GM10847 (cell line): Measurements from ENCODE around the gene HCRTR1.

Source experiments
- POLR2A ChIP-seq: IDR thresholded peaks from 2 replicates; pipeline ENCODE4 v1.6.1; 2011; ENCODE audit not compliant: insufficient read length; ENCODE audit errors: extremely low read depth

Gene HCRTR1

DNA sequence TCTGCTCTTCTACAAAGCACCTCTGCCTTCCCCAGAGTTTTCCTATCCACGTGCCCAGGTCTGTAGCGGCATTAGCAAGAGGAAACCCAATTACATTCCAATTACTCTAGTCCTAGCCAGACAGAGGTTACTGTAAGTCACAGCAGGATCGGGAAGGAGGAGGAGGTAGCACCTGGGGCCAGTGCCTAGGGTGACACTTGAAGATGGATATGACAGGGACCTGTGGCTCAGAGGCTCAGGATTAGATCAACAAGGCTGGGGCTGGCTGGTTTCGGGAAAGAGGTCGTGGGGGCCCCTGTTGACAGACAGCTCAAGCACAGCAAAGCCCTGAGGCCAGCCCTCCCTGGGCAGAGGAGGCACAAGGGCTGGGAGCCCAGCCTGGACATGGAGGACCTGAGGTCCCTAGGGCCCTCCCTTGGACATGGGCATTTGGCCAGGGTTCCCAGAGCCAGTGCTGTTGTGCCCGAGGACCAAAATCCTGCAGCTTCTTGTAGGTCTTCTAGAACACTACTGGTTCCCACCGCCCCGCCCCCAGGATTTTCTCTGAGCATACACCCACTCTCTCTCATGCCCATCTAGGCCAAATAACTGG is 3.0 kb upstream of the HCRTR1 start:
- no peak for TF ChIP-seq POLR2A

DNA sequence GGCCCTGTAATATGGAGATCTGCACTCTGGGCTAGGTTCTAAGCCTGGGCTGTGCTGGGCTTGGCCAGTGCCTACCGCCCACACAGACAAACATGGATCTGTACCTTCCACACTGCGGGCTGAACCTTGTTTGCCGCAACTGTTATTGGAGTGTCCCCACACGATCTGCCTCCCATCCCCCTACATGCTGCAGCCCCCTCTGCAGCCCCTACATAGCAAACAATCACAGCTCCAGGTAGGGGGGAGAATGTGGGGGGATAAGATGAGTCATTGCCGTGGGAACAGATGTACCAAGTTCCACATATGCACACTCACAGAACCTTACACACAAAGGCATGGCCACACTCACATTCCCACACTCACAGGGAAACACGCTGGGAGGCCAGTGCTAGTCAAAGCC is 2.1 kb upstream of the HCRTR1 start:
- no peak for TF ChIP-seq POLR2A

DNA sequence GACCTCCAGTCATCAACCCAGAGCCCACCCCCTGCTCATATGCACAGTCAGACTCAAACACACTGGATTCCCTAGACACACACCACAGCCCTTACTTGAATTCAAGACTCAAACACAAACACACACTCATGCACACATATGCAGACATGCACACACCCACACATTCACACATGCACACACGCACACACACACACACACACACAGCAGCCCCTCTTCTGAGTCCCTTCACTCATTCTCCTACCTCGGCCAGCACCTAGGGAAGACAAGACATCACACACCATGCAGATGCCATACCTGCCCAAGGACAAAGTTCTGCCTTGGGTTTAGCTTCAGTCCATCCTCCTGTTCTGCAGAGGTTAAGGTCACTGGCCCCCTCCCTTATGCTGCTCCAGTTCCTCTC is 1.6 kb upstream of the HCRTR1 start:
- no peak for TF ChIP-seq POLR2A

DNA sequence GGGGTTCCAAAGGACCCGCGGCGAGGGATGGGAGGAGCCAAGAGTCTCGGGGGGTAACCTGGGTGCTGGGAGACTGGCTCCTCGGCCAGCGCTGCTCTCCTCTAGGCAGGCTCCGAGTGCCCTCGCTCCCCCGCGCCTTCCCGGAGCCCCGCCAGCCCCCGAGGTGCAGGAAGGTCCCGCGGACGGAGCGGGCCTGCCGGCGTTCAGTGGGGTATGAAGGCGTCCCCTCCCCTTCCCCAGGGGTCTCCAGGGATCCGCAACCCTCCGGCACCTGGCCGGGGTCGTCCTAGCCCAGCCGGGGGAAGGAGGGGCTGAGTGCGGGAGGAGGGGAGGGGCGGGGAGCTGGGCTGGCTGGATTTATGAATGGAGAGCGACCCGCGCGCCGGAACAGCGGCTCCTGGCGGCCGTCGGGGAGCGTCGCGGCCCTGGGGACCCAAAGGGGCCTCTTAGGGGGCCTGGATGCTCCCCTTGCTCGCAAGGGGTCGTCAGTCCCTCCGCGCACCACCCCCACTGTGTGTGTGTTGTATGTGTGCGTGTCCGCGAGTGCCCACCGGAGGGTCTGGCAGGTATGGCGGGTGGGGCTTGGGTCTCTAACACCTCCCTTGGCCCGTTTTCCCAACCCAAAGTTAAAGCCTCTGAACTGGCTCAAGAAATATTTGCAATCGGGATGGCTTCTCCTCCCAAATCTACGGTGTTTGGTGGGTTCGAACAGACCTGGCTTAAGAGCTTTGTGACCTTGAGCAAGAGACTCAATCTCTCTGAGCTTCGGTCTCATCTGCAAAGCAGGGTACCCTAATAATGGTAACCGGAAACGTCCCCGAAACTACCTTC is 642 bp downstream of the HCRTR1 start:
- TF ChIP-seq POLR2A = no peak

DNA sequence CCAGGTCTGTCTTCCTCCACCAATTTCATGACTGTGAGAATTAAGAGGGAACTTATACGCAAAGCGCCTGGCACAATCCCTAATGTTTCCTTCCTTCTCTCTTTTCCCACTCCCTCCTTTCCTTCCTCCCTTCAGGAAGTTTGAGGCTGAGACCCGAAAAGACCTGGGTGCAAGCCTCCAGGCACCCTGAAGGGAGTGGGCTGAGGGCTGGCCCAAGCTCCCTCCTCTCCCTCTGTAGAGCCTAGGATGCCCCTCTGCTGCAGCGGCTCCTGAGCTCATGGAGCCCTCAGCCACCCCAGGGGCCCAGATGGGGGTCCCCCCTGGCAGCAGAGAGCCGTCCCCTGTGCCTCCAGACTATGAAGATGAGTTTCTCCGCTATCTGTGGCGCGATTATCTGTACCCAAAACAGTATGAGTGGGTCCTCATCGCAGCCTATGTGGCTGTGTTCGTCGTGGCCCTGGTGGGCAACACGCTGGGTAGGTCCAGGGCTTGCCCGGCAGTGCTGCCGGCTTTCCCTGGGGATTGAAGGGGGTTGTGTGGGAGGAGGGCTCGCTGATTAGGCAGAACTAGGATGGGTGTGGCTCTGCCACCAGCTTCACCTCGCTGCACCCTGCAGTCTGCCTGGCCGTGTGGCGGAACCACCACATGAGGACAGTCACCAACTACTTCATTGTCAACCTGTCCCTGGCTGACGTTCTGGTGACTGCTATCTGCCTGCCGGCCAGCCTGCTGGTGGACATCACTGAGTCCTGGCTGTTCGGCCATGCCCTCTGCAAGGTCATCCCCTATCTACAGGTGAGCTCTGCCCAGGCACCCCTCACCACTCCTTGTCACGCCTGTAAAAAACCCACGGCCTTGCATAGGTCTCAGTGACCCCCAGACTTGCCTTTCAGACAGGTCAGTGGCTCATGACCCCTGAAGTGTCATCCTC is 1.7 kb downstream of the HCRTR1 start:
- no peak for TF ChIP-seq POLR2A

DNA sequence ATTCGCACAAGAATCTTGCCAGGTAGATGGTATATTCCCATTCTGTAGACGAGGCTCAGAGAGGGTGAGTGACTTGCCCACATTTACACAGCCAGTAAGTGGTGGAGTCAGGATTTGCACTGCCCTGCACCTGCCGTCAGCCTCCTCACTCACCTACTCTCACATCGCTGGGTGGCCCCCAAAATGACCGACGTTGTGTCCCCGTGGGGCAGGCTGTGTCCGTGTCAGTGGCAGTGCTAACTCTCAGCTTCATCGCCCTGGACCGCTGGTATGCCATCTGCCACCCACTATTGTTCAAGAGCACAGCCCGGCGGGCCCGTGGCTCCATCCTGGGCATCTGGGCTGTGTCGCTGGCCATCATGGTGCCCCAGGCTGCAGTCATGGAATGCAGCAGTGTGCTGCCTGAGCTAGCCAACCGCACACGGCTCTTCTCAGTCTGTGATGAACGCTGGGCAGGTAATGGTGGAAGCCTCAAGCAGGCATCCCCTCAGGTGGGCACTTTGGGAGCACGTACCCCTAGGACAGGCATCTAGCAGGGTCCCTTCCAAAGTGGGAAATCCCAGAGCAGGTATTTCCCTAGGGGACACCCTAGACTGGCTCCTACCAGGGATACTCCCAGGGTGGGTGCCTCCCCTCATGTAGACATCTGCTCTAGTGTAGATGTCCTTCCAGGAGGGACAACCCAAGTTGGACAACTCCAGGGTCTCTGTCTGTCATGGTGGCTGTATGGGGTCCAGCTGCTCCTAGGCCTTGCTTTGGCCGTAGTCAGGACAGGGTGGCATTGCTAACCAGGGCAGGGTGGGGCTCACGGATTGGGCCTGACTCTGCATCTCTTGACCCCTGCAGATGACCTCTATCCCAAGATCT is 3.4 kb downstream of the HCRTR1 start:
- no peak for TF ChIP-seq POLR2A

DNA sequence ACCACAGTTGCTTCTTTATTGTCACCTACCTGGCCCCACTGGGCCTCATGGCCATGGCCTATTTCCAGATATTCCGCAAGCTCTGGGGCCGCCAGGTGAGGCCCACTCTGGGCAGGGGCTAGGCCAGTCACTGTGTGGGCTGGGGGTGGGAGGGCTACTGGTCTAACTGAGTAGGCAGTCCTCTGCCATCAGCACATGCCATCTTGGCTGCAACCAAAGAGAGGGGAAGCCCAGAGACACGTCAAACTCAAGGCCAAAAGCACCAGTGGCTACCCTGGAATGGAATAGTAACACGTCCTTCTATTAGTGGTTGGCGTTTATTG is 4.0 kb downstream of the HCRTR1 start:
- no peak for TF ChIP-seq POLR2A

DNA sequence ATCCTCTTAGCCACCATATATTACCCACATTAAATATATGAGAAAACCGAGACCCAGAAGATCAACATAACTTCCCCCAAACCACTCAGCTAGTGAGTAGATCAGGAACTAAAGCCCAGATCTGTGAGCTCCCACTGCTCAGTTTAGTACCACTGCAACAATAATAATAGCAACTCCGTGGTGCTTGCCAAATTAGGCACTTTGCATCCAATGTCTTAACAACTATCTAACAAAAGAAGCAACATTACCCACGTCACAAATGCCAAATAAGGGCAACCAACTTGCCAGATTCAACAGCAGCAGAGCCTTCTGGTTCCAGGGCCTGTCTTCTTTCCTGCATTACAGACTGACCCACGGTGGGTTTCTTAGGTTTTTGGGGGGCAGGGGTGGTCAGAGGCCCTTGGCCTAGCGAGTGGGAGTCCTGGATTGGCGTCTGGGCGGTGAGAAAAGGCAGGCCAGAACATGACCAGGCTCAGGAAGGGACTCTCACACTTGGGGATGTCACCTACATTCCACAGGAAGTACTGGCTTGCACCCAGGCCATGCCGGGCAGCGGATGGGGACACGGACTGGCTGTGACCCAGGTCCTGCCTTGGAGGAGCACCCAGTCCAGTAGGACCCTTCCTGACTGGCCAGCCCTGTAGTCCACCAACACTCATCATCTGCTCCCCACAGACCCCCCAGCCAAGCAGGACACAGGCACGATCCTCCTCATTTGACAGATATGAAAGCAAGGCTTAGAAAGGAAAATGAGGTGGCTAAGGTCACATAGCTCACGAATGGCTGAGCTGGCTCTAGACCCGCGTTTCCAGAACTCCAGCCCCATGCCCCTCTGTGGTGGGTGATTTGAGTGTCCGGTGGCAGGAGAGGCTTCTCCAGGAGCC is 4.6 kb downstream of the HCRTR1 start:
- TF ChIP-seq POLR2A = no peak

DNA sequence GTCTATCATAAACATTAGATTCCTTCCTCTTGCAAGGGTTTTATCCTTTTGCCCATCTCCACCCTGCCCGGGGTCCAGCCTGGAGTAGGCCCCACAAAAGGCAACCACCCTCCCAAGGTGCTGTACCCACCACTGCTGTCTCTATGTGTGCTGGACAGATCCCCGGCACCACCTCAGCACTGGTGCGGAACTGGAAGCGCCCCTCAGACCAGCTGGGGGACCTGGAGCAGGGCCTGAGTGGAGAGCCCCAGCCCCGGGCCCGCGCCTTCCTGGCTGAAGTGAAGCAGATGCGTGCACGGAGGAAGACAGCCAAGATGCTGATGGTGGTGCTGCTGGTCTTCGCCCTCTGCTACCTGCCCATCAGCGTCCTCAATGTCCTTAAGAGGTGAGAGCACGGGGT is 5.9 kb downstream of the HCRTR1 start:
- no peak for TF ChIP-seq POLR2A

DNA sequence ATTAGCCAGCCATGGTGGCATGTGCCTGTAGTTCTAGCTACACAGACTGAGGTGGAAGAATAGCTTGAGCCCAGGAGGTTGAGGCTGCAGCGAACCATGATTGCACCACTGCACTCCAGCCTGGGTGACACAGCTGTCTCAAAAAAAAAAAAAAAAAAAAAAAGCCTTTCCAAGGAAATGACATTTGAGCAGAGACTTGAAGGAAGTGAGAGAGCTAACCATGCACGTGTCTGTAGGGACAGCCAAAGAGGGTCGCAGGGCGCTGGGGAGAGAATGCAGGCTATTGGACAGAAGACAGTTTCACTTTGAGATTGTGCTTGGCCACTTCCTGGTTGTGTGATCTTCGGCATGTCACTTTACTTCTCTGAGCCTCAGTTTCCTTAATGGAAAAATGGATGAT is 6.8 kb downstream of the HCRTR1 start:
- no peak for TF ChIP-seq POLR2A

DNA sequence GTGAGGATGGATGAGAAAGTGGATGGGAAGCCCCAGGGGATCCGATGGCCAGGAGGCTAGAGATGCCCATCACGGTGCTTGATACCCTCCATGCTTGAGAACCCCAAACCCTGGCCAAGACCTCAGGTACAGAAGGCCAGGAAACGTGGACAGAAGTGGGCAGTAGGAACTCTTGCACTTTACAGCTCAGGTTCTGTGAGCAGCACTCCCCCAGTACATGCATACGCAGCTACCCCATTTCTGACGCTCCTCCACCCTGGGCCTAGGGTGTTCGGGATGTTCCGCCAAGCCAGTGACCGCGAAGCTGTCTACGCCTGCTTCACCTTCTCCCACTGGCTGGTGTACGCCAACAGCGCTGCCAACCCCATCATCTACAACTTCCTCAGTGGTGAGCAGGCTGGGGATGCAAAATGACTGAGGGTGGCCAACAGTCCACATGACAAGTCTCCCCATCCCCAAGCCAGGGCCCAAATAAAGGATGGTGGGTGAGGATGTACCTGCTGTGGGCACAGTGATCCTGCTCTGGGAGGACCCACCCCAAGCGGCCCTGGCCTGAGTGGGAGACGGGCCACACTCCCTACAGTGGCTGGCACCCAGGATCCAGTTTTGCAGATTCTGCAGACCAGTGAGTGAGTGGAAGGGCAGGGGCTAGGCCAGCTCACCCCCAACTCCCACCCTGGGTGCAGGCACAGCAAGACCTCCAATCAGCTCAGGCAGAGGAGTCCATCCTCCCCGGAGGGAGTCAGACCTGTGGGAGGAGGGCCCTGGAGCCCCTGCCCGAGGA is 7.4 kb downstream of the HCRTR1 start:
- no peak for TF ChIP-seq POLR2A

DNA sequence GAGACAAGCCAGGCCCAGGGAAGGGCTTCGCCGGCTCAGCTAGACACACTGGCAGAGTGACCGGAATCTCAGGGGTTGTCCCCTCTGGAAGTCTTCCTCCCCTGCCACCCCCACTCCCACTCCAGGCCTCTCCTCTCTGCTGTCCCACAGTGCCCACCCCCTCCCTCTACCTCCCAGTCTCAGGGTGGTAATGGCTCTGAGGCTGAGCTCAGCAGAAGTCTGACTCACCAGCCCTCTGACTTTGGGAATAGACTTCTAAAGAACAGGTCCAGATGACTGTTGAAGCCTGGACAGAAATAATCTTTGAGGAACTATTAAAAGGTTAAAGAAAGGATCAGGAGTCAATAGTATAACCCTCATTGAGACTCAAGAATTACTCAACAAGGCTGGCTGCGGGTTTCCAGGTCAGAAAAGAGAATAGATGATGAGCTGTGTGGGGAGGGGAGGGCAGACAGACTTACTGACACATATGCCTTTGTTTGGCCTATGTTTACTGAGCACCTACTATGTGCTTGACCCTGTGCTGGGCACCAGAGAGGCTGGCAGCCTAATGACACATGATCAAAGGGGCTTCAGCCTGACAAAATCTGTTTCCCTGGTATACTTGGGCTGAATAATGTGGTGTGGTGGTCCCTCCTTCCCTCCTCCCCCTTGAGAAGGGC is 8.2 kb downstream of the HCRTR1 start:
- TF ChIP-seq POLR2A = no peak
